Astrocyte of the spinal cord (primary cell): Measurements from ENCODE around the gene FBXW5.
A peak's percentile ranks its signal among the peaks of the same experiment; 100 is the strongest.

Experiments
- DNase-seq: peaks from one replicate; pipeline ENCODE4 v3.0.0; 2011; ENCODE audit warnings: low read depth, low spot score
- H3K4me3 ChIP-seq: 2 replicates; pipeline ENCODE4 v1.5.1; 2011; ENCODE audit warnings: low read depth, mild to moderate bottlenecking, low read length, moderate library complexity
- CTCF ChIP-seq: IDR thresholded peaks from 2 replicates; pipeline ENCODE4 v1.5.1; 2012; ENCODE audit warnings: low read depth, mild to moderate bottlenecking, low read length, inconsistent platforms
- in situ Hi-C: cut with HindIII; loops from 2 replicates; pipeline ENCODE4 v1.10.0; 2017; ENCODE audit warnings: low sequenced_read_pairs

The FBXW5 gene

GRCh38 chr9:136903041-136903554, 41.4 kb downstream of the FBXW5 start:
- no peak for TF ChIP-seq CTCF
- no peak for DNase-seq
- no peak overlapping the region for H3K4me3 ChIP-seq
- in situ Hi-C loops = no loop called here

- in situ Hi-C loops = no loop called here
- H3K4me3 ChIP-seq = no peak overlapping the region
- TF ChIP-seq CTCF = no peak
- DNase-seq = peak; percentile 32
Observed at GRCh38 chr9:136902259-136902821, 42.2 kb downstream of the FBXW5 start.

- DNase-seq = peak; percentile 19
- no peak for TF ChIP-seq CTCF
- in situ Hi-C loops = no loop called here
- H3K4me3 ChIP-seq = no peak overlapping the region
Observed at GRCh38 chr9:136901516-136902258, 42.9 kb downstream of the FBXW5 start.

- no peak for TF ChIP-seq CTCF
- no peak for DNase-seq
- no peak overlapping the region for H3K4me3 ChIP-seq
- in situ Hi-C loops = no loop called here
Observed at GRCh38 chr9:136900988-136901515, 43.5 kb downstream of the FBXW5 start.

- TF ChIP-seq CTCF = no peak
- no peak for DNase-seq
- no peak overlapping the region for H3K4me3 ChIP-seq
- in situ Hi-C loops = no loop called here
Observed at GRCh38 chr9:136900556-136900955, 44.0 kb downstream of the FBXW5 start.

- in situ Hi-C loops = no loop called here
- TF ChIP-seq CTCF = no peak
- no peak for DNase-seq
- H3K4me3 ChIP-seq = no peak overlapping the region
Observed at GRCh38 chr9:136899196-136899595, 45.3 kb downstream of the FBXW5 start.
